ENCODE measurements around the gene JUNB. TPM values are rescaled to one million over a fixed set of nuclear protein-coding genes. Genes with fewer than 3 reads are reported as not detected.
A peak's percentile ranks its signal among the peaks of the same experiment; 100 is the strongest.

JUNB gene
- total and polyA plus RNA-seq, 2 of the 13 experiments (the other 11 are each of a cell fraction or from before 2014, with no cell fraction given) = 7.7 to 8.2 TPM

DNA sequence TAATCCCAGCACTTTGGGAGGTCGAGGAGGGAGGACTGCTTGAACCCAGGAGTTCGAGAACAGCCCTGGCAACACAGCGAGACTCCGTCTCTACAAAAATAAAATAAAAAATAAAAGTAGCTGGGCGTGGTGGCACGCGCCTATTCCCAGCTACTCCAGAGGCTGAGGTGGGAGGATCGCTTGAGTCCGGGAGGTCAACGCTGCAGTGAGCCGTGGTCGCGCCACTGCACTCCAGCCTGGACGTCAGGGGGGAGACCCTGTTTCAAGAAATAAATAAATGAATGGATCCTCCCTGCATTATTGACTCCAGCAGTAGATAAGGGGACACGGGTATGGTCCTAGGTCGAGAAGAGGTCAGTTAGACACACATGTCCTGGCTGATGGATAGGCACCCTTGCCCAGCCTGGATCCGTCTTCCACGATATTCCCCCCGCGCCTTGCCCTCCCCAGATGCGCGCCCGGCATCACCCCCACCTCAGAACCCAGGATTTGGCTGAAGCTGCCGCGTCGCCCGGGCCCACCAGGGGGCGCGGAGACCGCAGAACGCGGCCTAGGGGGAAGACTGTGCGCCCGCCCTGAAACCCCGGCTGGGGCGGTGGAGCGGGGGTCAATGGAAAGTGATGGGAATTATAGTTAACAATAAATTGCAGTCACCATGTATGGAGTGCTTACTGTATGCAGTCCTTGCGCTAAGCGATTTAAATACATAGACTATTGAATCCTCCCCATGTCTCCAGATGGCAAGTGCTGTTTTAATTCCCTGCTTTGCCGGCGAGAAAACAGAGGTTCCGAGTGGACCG is 13.9 kb upstream of the JUNB start (continued):
- TF ChIP-seq SAFB2 (CRISPR knock-in tag; IDR thresholded peaks at IDR 0.05; ENCODE audit: borderline replicate concordance, low read depth) = no peak
- TF ChIP-seq ZNF44 (CRISPR knock-in tag; IDR thresholded peaks at IDR 0.05) = no peak
- TF ChIP-seq FOXJ3 (CRISPR knock-in tag; IDR thresholded peaks at IDR 0.05; ENCODE audit: borderline replicate concordance) = no peak
- TF ChIP-seq, protein P1, sequence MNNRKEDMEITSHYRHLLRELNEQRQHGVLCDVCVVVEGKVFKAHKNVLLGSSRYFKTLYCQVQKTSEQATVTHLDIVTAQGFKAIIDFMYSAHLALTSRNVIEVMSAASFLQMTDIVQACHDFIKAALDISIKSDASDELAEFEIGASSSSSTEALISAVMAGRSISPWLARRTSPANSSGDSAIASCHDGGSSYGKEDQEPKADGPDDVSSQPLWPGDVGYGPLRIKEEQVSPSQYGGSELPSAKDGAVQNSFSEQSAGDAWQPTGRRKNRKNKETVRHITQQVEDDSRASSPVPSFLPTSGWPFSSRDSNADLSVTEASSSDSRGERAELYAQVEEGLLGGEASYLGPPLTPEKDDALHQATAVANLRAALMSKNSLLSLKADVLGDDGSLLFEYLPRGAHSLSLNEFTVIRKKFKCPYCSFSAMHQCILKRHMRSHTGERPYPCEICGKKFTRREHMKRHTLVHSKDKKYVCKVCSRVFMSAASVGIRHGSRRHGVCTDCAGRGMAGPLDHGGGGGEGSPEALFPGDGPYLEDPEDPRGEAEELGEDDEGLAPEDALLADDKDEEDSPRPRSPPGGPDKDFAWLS (CRISPR knock-in tag; IDR thresholded peaks at IDR 0.05; ENCODE audit: borderline replicate concordance) = no peak
- TF ChIP-seq HMGA1 (CRISPR knock-in tag; conservative IDR thresholded peaks at IDR 0.05) = no peak
- no peak for TF ChIP-seq FIP1L1 (IDR thresholded peaks at IDR 0.05; ENCODE audit: borderline replicate concordance, insufficient read depth, low read depth, low read length)
- TF ChIP-seq RARG (CRISPR knock-in tag; IDR thresholded peaks at IDR 0.05; ENCODE audit: low read depth) = no peak
- no peak for TF ChIP-seq ZNF20 (CRISPR knock-in tag; IDR thresholded peaks at IDR 0.05)
- TF ChIP-seq NR2C2 (CRISPR knock-in tag; IDR thresholded peaks at IDR 0.05; ENCODE audit: borderline replicate concordance) = 0 out of 2 replicates have a peak, but pooled peaks have one; percentile 18
- no peak for TF ChIP-seq AGO1 (IDR thresholded peaks at IDR 0.05; ENCODE audit: low read depth, low read length, poor library complexity, severe bottlenecking)
- no peak for TF ChIP-seq IKZF1 (IDR thresholded peaks at IDR 0.05)
- peak; percentile 82 for TF ChIP-seq STAG1 (CRISPR knock-in tag; IDR thresholded peaks at IDR 0.05)
- TF ChIP-seq RELA (CRISPR knock-in tag; IDR thresholded peaks at IDR 0.05) = no peak
- no peak for TF ChIP-seq CCDC6 (CRISPR knock-in tag; IDR thresholded peaks at IDR 0.05)
- TF ChIP-seq TRIM24 (CRISPR knock-in tag; IDR thresholded peaks at IDR 0.05) = no peak
- TF ChIP-seq, protein P2, sequence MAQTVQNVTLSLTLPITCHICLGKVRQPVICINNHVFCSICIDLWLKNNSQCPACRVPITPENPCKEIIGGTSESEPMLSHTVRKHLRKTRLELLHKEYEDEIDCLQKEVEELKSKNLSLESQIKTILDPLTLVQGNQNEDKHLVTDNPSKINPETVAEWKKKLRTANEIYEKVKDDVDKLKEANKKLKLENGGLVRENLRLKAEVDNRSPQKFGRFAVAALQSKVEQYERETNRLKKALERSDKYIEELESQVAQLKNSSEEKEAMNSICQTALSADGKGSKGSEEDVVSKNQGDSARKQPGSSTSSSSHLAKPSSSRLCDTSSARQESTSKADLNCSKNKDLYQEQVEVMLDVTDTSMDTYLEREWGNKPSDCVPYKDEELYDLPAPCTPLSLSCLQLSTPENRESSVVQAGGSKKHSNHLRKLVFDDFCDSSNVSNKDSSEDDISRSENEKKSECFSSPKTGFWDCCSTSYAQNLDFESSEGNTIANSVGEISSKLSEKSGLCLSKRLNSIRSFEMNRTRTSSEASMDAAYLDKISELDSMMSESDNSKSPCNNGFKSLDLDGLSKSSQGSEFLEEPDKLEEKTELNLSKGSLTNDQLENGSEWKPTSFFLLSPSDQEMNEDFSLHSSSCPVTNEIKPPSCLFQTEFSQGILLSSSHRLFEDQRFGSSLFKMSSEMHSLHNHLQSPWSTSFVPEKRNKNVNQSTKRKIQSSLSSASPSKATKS (CRISPR knock-in tag; IDR thresholded peaks at IDR 0.05) = no peak
- TF ChIP-seq, protein P3, sequence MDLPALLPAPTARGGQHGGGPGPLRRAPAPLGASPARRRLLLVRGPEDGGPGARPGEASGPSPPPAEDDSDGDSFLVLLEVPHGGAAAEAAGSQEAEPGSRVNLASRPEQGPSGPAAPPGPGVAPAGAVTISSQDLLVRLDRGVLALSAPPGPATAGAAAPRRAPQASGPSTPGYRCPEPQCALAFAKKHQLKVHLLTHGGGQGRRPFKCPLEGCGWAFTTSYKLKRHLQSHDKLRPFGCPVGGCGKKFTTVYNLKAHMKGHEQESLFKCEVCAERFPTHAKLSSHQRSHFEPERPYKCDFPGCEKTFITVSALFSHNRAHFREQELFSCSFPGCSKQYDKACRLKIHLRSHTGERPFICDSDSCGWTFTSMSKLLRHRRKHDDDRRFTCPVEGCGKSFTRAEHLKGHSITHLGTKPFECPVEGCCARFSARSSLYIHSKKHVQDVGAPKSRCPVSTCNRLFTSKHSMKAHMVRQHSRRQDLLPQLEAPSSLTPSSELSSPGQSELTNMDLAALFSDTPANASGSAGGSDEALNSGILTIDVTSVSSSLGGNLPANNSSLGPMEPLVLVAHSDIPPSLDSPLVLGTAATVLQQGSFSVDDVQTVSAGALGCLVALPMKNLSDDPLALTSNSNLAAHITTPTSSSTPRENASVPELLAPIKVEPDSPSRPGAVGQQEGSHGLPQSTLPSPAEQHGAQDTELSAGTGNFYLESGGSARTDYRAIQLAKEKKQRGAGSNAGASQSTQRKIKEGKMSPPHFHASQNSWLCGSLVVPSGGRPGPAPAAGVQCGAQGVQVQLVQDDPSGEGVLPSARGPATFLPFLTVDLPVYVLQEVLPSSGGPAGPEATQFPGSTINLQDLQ (CRISPR knock-in tag; IDR thresholded peaks at IDR 0.05) = no peak
- TF ChIP-seq ARHGAP35 (CRISPR knock-in tag; IDR thresholded peaks at IDR 0.05; ENCODE audit: borderline replicate concordance) = no peak
- TF ChIP-seq MAF1 (CRISPR knock-in tag; IDR thresholded peaks at IDR 0.05; ENCODE audit: borderline replicate concordance) = no peak
- TF ChIP-seq ZEB1 (IDR thresholded peaks at IDR 0.05; ENCODE audit: insufficient replicate concordance, low read depth) = no peak
- no peak for TF ChIP-seq RFX5 (IDR thresholded peaks at IDR 0.05; ENCODE audit: low read depth, low read length)
- 0 out of 2 replicates have a peak, but pooled peaks have one; percentile 54 for TF ChIP-seq NAIF1 (CRISPR knock-in tag; IDR thresholded peaks at IDR 0.05; ENCODE audit: borderline replicate concordance)
- no peak for TF ChIP-seq EZH2 (conservative IDR thresholded peaks at IDR 0.05; ENCODE audit: low read depth, low read length)
- no peak for TF ChIP-seq ZNF746 (CRISPR knock-in tag; IDR thresholded peaks at IDR 0.05)

Measured in HepG2 (cell line).